Thyroid gland (tissue), 4 donors: ENCODE data around the gene GALNT5. TPM values are rescaled to one million over a fixed set of nuclear protein-coding genes. Genes with fewer than 3 reads are reported as not detected.

Experiments
- DNase-seq, 2 donors: peaks; one replicate each; pipeline ENCODE4 v3.0.0-alpha.2; 2019
- H3K27ac ChIP-seq, 3 donors: fragments of 200-600 bp; sonication (generic); 1 replicate in 2 of 3; 2 replicates in 1 of 3; pipeline ENCODE4 v1.5.1; 2016 to 2019; ENCODE audit warnings: mild to moderate bottlenecking in 1 of 3, moderate library complexity in 1 of 3
- H3K27me3 ChIP-seq: fragments of 200-600 bp; sonication (generic); one replicate; pipeline ENCODE4 v1.5.1; 2019
- H3K36me3 ChIP-seq, 2 donors: fragments of 200-600 bp; sonication (generic); one replicate each; pipeline ENCODE4 v1.5.1; 2016 to 2019
- H3K4me1 ChIP-seq, 2 donors: fragments of 200-600 bp; sonication (generic); one replicate each; pipeline ENCODE4 v1.5.1; 2017 to 2019
- H3K4me3 ChIP-seq, 3 donors: fragments of 200-600 bp; sonication (generic); replicated peaks in 1 of 3; 1 replicate in 2 of 3; 2 replicates in 1 of 3; pipeline ENCODE4 v1.5.1; 2016; ENCODE audit warnings: mild to moderate bottlenecking in 1 of 3
- H3K9me3 ChIP-seq: fragments of 200-600 bp; sonication (generic); one replicate; pipeline ENCODE4 v1.5.1; 2017
- POLR2A ChIP-seq, 2 donors: fragments of 450-650 bp; IDR thresholded peaks; one replicate each; pipeline ENCODE4 v1.6.1; 2017; ENCODE audit warnings: antibody characterized with exemption in 2 of 2, mild to moderate bottlenecking in 2 of 2, moderate library complexity in 1 of 2
- WGBS, 2 donors: methylation state at CpG; one replicate each; pipeline ENCODE4 v1.1.5; 2017; 5-methylcytosine and 5-hydroxymethylcytosine counted together
- intact Hi-C: fragments of 100-400 bp; cut with DNase I; formaldehyde crosslinking; loops from one replicate; pipeline ENCODE4 v1.15.1; 2023
- total RNA-seq, 4 donors: library from RNA; depleted of rRNA; stranded (reverse); fragments of >200 nt; gene quantifications; one replicate each; pipeline ENCODE4 v1.2.3, GENCODE V29; 2016
- TF ChIP-seq, protein P1 (sequence below), 6 experiments: fragments of 200-600 bp in 3 of 6; fragments of 450-650 bp in 3 of 6; sonication (generic) in 3 of 6; IDR thresholded peaks; one replicate each; pipeline ENCODE4 v1.5.1; 2016 to 2019; ENCODE audit warnings: antibody characterized with exemption in 6 of 6, mild to moderate bottlenecking in 2 of 6, inconsistent platforms in 1 of 6, moderate library complexity in 1 of 6

GALNT5 gene
- total RNA-seq, 4 donors from 2014 or later = 0.13 to 0.49 TPM; not detected in 2

DNA sequence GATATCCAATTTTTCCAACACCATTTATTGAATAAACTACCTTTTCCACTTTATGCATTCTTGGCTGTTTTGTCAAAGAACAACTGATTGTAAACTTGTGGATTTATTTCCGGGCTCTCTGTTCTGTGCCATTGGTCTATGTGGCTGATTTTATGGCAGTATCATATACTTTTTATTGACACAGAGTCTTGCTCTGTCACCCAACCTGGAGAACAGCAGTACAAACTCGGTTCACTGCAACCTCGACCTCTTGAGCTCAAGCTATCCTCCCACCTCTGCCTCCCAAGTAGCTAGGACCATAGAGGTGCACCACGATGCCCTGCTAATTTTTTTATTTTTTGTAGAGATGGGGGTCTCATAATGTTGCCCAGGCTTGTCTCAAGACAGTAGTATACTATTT is 6.7 kb upstream of the GALNT5 start:
- no peaks in the 10 kb centered on the region for H3K9me3 ChIP-seq
- DNase-seq = no peak
- no peaks in the 10 kb centered on the region for H3K36me3 ChIP-seq
- H3K27ac ChIP-seq = no peak overlapping the region
- no peaks in the 10 kb centered on the region for H3K4me1 ChIP-seq
- H3K27me3 ChIP-seq = no peaks in the 10 kb centered on the region
- 88 to 93% methylated on average over 4 of the region's 4 CpGs for WGBS, 2 donors
- intact Hi-C loops = no loop called here
- no peak overlapping the region for H3K4me3 ChIP-seq
- no peak for TF ChIP-seq POLR2A (IDR thresholded peaks at IDR 0.05)
- TF ChIP-seq, protein P1, sequence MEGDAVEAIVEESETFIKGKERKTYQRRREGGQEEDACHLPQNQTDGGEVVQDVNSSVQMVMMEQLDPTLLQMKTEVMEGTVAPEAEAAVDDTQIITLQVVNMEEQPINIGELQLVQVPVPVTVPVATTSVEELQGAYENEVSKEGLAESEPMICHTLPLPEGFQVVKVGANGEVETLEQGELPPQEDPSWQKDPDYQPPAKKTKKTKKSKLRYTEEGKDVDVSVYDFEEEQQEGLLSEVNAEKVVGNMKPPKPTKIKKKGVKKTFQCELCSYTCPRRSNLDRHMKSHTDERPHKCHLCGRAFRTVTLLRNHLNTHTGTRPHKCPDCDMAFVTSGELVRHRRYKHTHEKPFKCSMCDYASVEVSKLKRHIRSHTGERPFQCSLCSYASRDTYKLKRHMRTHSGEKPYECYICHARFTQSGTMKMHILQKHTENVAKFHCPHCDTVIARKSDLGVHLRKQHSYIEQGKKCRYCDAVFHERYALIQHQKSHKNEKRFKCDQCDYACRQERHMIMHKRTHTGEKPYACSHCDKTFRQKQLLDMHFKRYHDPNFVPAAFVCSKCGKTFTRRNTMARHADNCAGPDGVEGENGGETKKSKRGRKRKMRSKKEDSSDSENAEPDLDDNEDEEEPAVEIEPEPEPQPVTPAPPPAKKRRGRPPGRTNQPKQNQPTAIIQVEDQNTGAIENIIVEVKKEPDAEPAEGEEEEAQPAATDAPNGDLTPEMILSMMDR (IDR thresholded peaks at IDR 0.05) = no peak

DNA sequence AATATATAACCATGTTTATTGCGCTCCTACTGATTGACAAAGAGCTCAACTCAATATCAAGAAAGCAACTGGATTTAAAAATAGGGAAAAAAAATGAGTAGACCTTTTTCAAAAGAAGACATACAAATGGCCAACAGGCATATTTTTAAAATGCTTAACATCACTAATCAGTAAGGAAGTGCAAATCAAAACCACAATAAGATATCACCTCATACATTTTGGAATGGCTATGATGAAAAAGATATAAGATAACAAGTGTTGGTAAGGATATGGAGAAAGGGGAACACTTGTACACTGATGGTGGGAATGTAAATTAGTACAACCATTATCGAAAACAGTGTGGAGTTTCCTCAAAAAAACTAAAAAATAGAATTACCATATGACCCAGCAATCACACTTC is 5.6 kb upstream of the GALNT5 start:
- intact Hi-C loops = no loop called here
- no peak overlapping the region for H3K27ac ChIP-seq
- DNase-seq = no peak
- no peaks in the 10 kb centered on the region for H3K4me1 ChIP-seq
- TF ChIP-seq POLR2A (IDR thresholded peaks at IDR 0.05) = no peak
- TF ChIP-seq, protein P1 (IDR thresholded peaks at IDR 0.05) = no peak
- WGBS, 2 donors = 95 to 97% methylated on average over 2 of the region's 2 CpGs
- H3K4me3 ChIP-seq = no peak overlapping the region
- H3K36me3 ChIP-seq = no peaks in the 10 kb centered on the region
- no peaks in the 10 kb centered on the region for H3K9me3 ChIP-seq
- H3K27me3 ChIP-seq = no peaks in the 10 kb centered on the region

DNA sequence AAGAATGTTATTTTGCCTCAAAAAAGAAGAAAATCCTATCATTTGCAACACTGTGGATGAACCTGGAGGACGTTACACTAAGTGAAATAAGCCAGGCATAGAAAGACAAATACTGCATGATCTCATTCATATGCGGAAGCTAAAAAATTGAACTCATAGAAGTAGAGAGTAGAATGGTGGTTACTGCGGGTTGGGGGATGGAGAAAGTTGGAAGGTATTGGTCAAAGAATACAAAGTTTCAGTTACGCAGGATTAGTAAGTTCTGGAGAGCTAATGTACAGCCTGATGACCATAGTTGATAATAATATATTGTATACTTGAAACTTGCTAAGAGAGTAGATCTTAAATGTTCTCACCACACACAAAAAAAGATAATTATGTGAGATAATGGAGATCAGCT is 5.0 kb upstream of the GALNT5 start:
- H3K36me3 ChIP-seq = no peaks in the 10 kb centered on the region
- no peak for DNase-seq
- 88 to 89% methylated on average over 4 of the region's 4 CpGs for WGBS, 2 donors
- H3K4me3 ChIP-seq = no peak overlapping the region
- H3K9me3 ChIP-seq = no peaks in the 10 kb centered on the region
- intact Hi-C loops = no loop called here
- H3K27me3 ChIP-seq = no peaks in the 10 kb centered on the region
- TF ChIP-seq, protein P1 (IDR thresholded peaks at IDR 0.05) = no peak
- no peak for TF ChIP-seq POLR2A (IDR thresholded peaks at IDR 0.05)
- no peak overlapping the region for H3K27ac ChIP-seq
- peaks cover 0 to 5% of the 10 kb centered on the region in 2 donors for H3K4me1 ChIP-seq

DNA sequence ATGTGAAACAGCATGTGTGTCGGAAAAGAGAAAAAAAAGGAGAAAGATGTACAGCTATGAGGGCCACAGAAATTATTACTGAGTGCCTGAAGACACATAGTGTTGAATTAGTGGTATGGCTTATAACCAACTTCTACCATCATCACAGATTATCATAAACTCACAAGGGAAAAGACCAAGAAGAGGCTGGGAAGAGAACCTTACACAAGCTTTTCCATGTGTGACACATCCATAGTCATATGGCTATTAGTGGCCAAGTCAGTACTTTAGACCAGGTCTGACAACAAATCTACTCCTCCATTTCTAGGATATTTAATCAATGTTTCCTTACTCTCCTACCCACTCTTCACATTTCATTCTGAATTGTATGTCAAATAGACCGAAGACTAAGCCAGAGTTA is 3.5 kb upstream of the GALNT5 start:
- H3K4me3 ChIP-seq = no peak overlapping the region
- WGBS, 2 donors = 90 to 92% methylated on average over 2 of the region's 2 CpGs
- DNase-seq = no peak
- no peaks in the 10 kb centered on the region for H3K9me3 ChIP-seq
- H3K27me3 ChIP-seq = no peaks in the 10 kb centered on the region
- H3K36me3 ChIP-seq = no peaks in the 10 kb centered on the region
- TF ChIP-seq, protein P1 (IDR thresholded peaks at IDR 0.05) = no peak
- TF ChIP-seq POLR2A (IDR thresholded peaks at IDR 0.05) = no peak
- peaks cover 0 to 11% of the 10 kb centered on the region in 2 donors for H3K4me1 ChIP-seq
- no peak overlapping the region for H3K27ac ChIP-seq
- intact Hi-C loops = no loop called here

DNA sequence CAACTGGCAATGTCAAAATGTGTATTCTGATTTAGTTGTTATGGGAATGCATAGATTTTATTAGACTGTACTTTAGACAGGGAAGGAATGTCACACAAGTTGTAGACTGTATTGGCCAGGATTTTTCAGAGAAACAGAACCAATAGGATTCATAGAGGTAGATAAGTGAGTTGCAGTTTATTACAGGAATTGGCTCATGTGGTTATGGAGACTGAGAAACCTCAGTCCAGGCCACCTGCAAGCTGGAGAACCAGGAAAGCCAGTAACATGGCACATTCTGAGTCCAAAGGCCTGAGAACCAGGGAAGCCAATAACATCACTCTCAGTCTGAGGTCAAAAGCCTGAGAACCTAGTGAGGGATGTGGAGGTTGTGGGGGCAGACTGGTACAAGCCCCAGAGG is 1.8 kb upstream of the GALNT5 start:
- no peaks in the 10 kb centered on the region for H3K9me3 ChIP-seq
- H3K36me3 ChIP-seq = no peaks in the 10 kb centered on the region
- H3K4me3 ChIP-seq = no peak overlapping the region
- no peak for DNase-seq
- H3K27ac ChIP-seq = no peak overlapping the region
- TF ChIP-seq, protein P1 (IDR thresholded peaks at IDR 0.05) = no peak
- TF ChIP-seq POLR2A (IDR thresholded peaks at IDR 0.05) = no peak
- H3K4me1 ChIP-seq = peaks cover 0 to 11% of the 10 kb centered on the region in 2 donors
- no peaks in the 10 kb centered on the region for H3K27me3 ChIP-seq
- intact Hi-C loops = no loop called here
